ENCODE measurements around the gene HSPG2. TPM values are rescaled to one million over a fixed set of nuclear protein-coding genes. Genes with fewer than 3 reads are reported as not detected.
"Not testable (repeated sequence)": the region's sequence is repeated elsewhere in the genome, so short reads cannot be mapped to it uniquely, and the experiment has no call there.

Gene HSPG2
- total RNA-seq, 2 donors from 2014 or later = 684 to 846 TPM

DNA sequence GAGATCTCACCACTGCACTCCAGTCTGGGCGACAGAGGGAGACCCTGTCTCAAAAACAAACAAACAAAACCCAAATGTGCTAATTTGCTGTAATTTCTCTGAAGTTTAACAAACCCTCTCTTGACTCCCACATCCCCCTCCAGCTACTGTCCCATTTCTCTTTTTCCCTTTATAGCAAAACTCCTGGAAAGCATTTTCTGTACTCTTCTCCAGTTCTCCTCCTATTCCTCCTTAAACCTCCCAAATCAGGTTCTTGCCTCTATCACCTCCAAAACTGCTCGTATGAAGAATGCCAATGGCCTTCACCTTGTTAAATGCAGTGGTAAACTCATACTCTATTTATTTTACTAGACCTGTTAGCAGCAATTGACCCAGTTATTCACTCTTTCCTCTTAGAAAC, 150.5 kb downstream of the HSPG2 start:
- Histone ChIP-seq H3K36me3 (no peaks in the 10 kb centered on the region), H3K27ac (no peak overlapping the region), H3K4me3 (no peak overlapping the region), H3K9me3 (no peaks in the 10 kb centered on the region), H3K27me3 (replicated peaks; ENCODE audit: insufficient read depth) (no peaks in the 10 kb centered on the region), H3K4me1 (ENCODE audit: control insufficient read depth in 1 of 2, low read depth in 2 of 2) (peaks cover 0 to 11% of the 10 kb centered on the region in 2 donors)
- ATAC-seq (ENCODE audit: insufficient number of reproducible peaks, low FRiP score, low read depth) (no peak), DNase-seq (ENCODE audit: low spot score) (no peak)
- TF ChIP-seq, protein P1, sequence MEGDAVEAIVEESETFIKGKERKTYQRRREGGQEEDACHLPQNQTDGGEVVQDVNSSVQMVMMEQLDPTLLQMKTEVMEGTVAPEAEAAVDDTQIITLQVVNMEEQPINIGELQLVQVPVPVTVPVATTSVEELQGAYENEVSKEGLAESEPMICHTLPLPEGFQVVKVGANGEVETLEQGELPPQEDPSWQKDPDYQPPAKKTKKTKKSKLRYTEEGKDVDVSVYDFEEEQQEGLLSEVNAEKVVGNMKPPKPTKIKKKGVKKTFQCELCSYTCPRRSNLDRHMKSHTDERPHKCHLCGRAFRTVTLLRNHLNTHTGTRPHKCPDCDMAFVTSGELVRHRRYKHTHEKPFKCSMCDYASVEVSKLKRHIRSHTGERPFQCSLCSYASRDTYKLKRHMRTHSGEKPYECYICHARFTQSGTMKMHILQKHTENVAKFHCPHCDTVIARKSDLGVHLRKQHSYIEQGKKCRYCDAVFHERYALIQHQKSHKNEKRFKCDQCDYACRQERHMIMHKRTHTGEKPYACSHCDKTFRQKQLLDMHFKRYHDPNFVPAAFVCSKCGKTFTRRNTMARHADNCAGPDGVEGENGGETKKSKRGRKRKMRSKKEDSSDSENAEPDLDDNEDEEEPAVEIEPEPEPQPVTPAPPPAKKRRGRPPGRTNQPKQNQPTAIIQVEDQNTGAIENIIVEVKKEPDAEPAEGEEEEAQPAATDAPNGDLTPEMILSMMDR (IDR thresholded peaks at IDR 0.05) = no peak

DNA sequence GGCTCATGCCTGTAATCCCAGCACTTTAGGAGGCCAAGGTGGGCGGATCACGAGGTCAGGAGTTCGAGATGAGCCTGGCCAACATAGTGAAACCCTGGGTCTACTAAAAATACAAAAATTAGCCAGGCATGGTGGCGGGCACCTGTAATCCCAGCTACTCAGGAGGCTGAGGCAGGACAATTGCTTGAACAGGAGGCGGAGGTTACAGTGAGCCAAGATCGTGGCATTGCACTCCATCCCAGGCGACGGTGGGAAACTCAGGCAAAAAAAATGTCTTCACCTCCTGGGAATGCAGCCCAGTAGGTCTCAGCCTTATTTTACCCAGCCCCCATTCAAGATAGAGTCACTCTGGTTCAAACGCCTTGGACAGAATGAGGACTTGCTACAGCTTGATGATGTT, 151.3 kb downstream of the HSPG2 start:
- not testable (repeated sequence) for ATAC-seq (ENCODE audit: insufficient number of reproducible peaks, low FRiP score, low read depth); H3K9me3 ChIP-seq; DNase-seq (ENCODE audit: low spot score); H3K4me3 ChIP-seq; H3K27ac ChIP-seq; H3K36me3 ChIP-seq; H3K27me3 ChIP-seq (replicated peaks; ENCODE audit: insufficient read depth)
- H3K4me1 ChIP-seq (ENCODE audit: control insufficient read depth in 1 of 2, low read depth in 2 of 2) = peaks cover 5 to 18% of the 10 kb centered on the region in 2 donors

DNA sequence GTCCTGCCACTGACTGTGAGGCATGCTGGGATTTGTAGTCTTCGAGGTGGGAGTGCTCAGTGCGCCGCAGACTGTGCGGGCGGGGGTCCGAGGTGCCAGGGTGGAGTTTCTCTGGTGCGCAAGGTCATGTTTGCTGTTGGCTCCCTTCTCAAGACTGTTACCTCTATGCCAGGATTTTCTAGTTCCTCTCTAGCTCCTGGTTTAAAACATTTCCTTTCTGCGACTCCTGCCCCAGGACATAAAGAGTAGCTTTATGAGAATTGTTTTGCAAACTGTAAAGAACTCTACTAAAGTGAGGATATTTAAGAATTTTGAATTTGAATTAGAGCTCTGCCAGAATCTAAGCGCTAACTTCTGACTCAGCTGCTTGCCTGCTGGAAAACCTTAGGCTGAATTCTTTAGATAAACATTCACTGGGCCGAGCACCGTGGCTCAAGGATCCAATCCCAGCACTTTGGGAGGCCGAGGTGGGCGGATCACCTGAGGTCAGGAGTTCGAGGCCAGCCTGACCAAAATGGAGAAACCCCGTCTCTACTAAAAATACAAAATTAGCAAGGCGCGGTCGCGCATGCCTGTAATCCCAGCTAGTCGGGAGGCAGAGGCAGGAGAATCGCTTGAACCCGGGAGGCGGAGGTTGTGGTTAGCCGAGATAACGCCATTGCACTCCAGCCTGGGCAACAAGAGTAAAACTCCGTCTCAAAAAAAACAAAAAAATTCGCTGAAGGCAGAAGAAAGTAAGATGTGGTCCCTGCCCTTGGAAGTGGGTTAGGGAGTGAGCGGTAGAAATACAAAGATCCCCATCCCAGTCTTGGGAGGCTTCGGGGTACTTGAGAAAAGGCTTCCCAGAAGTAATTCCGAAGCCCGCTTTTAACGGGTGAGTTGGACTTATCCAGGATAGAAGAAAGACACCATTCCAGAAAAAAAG, 153.2 kb downstream of the HSPG2 start:
- TF ChIP-seq, protein P1 (IDR thresholded peaks at IDR 0.05) = no peak
- ATAC-seq (ENCODE audit: insufficient number of reproducible peaks, low FRiP score, low read depth) = peak; percentile 42
- peak overlapping the region; percentile 87 for H3K4me3 ChIP-seq
- no peaks in the 10 kb centered on the region for H3K9me3 ChIP-seq
- H3K36me3 ChIP-seq = no peaks in the 10 kb centered on the region
- H3K4me1 ChIP-seq (ENCODE audit: control insufficient read depth in 1 of 2, low read depth in 2 of 2) = peaks cover 5 to 29% of the 10 kb centered on the region in 2 donors
- no peaks in the 10 kb centered on the region for H3K27me3 ChIP-seq (replicated peaks; ENCODE audit: insufficient read depth)
- no peak for DNase-seq (ENCODE audit: low spot score)
- peak overlapping the region; percentile 98 to 99 for H3K27ac ChIP-seq

DNA sequence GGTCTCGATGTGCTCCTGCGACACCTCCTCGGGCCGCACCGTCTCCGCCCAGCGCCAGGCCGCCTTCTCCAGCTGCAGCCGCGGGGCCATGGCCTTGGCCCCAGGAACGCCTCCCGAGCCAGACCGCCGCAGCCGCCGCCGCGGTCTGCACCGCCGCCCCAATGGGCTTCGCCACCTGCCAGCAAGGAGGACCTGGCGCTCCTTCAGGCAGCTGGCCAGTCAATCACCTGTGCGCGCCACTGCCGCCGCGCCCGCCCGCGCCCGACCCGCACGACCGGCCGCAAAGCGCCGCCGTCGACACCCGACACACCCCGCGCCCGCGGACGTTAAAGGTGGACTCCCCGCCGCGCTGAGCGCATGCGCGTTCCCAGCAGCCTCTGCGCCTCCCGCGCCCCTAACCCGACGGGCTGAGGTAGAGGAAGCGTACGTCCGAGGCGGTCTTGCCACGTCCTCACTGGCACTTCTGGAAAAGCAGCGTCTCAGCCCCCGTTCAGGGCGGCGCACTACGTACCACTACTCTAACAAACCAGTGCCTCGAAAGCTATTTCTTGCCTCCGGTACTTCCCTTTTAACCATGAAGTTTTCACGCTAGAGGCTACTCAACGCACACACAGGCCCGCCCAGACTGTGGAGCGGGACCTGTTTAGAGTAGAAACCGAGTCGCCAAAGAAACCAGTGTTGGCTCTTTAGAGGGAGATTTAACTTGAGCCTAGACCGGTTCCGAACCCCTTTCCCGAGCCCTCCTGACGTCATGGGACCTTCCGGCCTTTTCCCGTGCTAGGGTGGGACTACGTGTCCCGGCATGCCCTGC, 154.0 kb downstream of the HSPG2 start, which contains the start of gene USP48:
Gene USP48 (minus strand): TSS at position 282 of the 811 bp plus-strand sequence. CDS start 192 bp downstream, at position 90.
- Histone ChIP-seq H3K27ac (peak within 1 kb of the TSS; percentile 98 to 99), H3K4me3 (peak within 1 kb of the TSS; percentile 87), H3K27me3 (replicated peaks; ENCODE audit: insufficient read depth) (no peaks in the 10 kb centered on the region), H3K9me3 (no peaks in the 10 kb centered on the region), H3K4me1 (ENCODE audit: control insufficient read depth in 1 of 2, low read depth in 2 of 2) (peaks cover 5 to 29% of the 10 kb centered on the region in 2 donors), H3K36me3 (no peaks in the 10 kb centered on the region)
- peak; percentile 93 for ATAC-seq (ENCODE audit: insufficient number of reproducible peaks, low FRiP score, low read depth)
- peak; percentile 94 for DNase-seq (ENCODE audit: low spot score)
- TF ChIP-seq, protein P1 (IDR thresholded peaks at IDR 0.05) = no peak

DNA sequence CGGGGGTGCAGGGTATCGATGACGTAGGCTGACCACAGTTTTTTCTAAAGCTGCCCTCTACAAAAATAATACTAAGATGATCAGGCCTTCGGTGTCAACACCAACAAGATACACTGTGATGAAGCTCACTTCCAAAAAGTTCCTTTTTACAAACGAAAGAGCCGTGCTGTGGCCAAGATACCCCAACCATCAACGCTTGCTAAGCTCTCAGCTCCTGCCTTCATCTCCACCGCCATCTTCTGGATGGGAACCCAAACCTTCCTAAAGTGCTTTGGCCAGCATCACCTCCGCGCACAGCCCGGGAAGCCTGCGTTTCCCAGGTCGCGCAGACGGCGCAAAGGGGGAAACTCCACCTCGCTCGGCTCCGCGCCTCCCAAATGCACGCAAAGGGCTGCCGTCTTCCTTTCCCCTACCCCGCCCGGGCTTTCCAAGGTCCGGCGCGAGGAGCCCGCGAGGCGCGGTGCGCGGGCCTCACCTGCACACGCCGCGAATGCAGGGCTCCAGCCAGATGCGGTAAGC, 154.7 kb downstream of the HSPG2 start:
- DNase-seq (ENCODE audit: low spot score) = no peak
- peak overlapping the region; percentile 98 to 99 for H3K27ac ChIP-seq

More for the DNA sequence above, 154.7 kb downstream of the HSPG2 start:
- H3K36me3 ChIP-seq = no peaks in the 10 kb centered on the region
- H3K4me3 ChIP-seq = peak overlapping the region; percentile 87
- no peak for ATAC-seq (ENCODE audit: insufficient number of reproducible peaks, low FRiP score, low read depth)
- TF ChIP-seq, protein P1 (IDR thresholded peaks at IDR 0.05) = no peak
- H3K27me3 ChIP-seq (replicated peaks; ENCODE audit: insufficient read depth) = no peaks in the 10 kb centered on the region
- H3K9me3 ChIP-seq = no peaks in the 10 kb centered on the region
- peaks cover 5 to 29% of the 10 kb centered on the region in 2 donors for H3K4me1 ChIP-seq (ENCODE audit: control insufficient read depth in 1 of 2, low read depth in 2 of 2)

Measured in thoracic aorta (tissue), 2 donors.